ENCODE measurements around the gene ZNF618. TPM values are rescaled to one million over a fixed set of nuclear protein-coding genes. Genes with fewer than 3 reads are reported as not detected.
"Not testable (repeated sequence)": the region's sequence is repeated elsewhere in the genome, so short reads cannot be mapped to it uniquely, and the experiment has no call there.

The ZNF618 gene
- total RNA-seq, 1 donor from 2014 or later, result 1.9 TPM

DNA sequence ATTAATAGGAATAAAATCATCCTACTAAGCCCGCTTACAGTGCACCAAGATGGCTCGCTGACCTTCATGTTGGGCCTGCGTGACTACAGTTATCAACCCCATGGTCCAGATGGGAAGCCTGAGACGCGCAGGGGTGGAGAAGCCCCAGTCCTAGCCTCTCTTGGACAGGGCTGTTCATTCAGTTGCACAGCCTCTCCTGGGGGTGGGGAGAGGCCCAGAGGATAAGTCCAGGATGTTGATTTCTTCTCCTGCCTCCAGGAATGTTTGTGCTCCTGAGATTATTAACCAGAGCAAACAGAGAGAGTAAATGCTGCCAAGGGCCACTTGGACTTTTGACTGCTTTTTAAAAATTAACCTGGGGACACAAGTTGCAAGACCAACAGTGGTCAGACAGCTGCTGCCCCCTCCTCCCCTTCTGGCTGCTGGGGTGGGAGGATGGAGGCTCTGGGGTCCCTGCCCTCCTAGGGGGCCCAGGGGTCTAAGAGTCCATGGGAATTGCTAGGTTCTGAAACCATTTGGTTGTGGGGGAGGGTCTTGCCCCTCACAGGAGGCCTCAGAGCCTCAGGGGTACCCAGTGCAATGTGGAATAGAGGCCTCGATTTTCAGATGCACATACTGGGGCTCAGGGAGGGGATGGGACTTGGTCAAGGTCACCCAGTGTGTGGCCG lies 204.8 kb downstream of the ZNF618 start:
- Histone ChIP-seq H3K36me3 (no peaks in the 10 kb centered on the region), H3K4me1 (peaks cover 4% of the 10 kb centered on the region), H3K27me3 (ENCODE audit: low read depth) (peaks cover 35% of the 10 kb centered on the region), H3K4me3 (no peak overlapping the region), H3K27ac (replicated peaks) (no peak overlapping the region), H3K9me3 (replicated peaks) (no peaks in the 10 kb centered on the region)
- no peak for DNase-seq
- TF ChIP-seq, protein P1, sequence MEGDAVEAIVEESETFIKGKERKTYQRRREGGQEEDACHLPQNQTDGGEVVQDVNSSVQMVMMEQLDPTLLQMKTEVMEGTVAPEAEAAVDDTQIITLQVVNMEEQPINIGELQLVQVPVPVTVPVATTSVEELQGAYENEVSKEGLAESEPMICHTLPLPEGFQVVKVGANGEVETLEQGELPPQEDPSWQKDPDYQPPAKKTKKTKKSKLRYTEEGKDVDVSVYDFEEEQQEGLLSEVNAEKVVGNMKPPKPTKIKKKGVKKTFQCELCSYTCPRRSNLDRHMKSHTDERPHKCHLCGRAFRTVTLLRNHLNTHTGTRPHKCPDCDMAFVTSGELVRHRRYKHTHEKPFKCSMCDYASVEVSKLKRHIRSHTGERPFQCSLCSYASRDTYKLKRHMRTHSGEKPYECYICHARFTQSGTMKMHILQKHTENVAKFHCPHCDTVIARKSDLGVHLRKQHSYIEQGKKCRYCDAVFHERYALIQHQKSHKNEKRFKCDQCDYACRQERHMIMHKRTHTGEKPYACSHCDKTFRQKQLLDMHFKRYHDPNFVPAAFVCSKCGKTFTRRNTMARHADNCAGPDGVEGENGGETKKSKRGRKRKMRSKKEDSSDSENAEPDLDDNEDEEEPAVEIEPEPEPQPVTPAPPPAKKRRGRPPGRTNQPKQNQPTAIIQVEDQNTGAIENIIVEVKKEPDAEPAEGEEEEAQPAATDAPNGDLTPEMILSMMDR (IDR thresholded peaks at IDR 0.05; ENCODE audit: borderline replicate concordance), result no peak
- intact Hi-C loops (cut with micrococcal nuclease), result loop anchor here (5.0 kb wide), 1 partner anchor 211 kb away; no protein-coding TSS in a partner anchor

DNA sequence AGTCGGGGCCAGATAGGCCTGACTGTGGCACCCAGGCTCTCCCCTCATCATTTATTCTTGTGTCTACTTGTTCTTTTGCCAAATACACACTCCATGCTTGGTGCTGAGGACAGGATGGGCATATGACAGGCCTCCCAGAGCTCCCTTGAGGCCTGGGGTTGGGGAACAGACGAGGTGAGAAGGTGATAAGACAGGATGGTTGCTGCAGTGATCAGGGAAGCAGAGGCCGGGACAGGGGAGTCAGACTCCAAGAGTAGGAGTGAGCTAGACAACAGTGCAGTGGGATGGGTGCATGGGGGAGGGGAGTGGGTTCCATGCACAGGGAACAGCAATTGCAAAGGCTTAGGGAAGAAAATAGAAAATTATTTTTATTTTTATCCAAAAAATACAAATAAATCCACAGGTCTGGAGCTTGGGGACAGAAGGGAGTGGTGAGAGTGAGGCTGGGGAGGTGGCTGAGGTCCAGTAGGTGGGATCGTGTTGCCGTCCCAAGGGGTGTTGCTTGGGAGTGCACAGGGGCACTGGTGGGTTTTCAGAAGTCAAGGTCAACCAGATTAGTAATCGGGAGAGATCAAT lies 205.4 kb downstream of the ZNF618 start:
- Histone ChIP-seq H3K27ac (replicated peaks) (no peak overlapping the region), H3K4me3 (no peak overlapping the region), H3K4me1 (peaks cover 4% of the 10 kb centered on the region), H3K9me3 (replicated peaks) (no peaks in the 10 kb centered on the region), H3K27me3 (ENCODE audit: low read depth) (peaks cover 30% of the 10 kb centered on the region), H3K36me3 (no peaks in the 10 kb centered on the region)
- intact Hi-C loops (cut with micrococcal nuclease), result loop anchor here (5.0 kb wide), 1 partner anchor 211 kb away; no protein-coding TSS in a partner anchor
- no peak for DNase-seq
- TF ChIP-seq, protein P1 (IDR thresholded peaks at IDR 0.05; ENCODE audit: borderline replicate concordance), result no peak

DNA sequence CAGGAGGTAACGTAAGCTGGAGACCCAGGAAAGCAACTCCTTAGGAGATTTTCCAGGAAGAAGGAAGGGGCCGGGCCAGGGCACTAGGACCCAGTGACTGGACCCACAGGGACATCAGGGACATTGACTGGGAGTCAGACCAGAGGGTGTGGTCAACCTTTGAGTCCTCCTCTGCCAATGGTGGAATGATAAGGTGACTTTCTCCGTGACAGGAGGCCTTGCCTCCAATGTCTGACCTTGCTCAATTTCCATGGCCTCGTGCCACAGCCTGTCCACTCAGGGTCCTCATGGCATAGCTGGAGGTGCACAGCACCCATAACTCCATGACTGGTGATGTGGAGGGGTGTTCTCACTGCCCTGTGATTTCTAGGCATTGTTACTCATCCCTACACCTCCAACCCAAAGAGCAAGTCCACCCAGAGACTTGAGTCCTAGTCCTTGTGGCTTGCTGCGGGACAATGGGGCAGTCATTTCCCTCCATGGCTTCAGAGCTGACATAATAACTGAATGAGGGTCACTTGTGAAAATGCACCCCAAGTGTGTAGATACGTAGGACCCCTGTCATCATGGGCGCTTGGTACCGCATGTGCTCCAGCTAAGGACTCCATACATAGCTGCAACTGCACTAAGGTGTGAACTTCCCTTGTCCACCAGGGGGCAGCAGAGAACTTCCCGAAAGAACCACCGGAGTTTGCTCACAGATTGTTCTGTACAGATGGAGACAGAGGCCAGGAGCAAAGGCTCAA lies 206.1 kb downstream of the ZNF618 start:
- TF ChIP-seq, protein P1 (IDR thresholded peaks at IDR 0.05; ENCODE audit: borderline replicate concordance), result peak; percentile 90
- H3K36me3 ChIP-seq, result no peaks in the 10 kb centered on the region
- DNase-seq, result peak; percentile 82
- peaks cover 4% of the 10 kb centered on the region for H3K4me1 ChIP-seq
- H3K9me3 ChIP-seq (replicated peaks), result no peaks in the 10 kb centered on the region
- no peak overlapping the region for H3K4me3 ChIP-seq
- intact Hi-C loops (cut with micrococcal nuclease), result loop anchor here (5.0 kb wide), 1 partner anchor 210 kb away; no protein-coding TSS in a partner anchor
- no peak overlapping the region for H3K27ac ChIP-seq (replicated peaks)
- peaks cover 23% of the 10 kb centered on the region for H3K27me3 ChIP-seq (ENCODE audit: low read depth)

DNA sequence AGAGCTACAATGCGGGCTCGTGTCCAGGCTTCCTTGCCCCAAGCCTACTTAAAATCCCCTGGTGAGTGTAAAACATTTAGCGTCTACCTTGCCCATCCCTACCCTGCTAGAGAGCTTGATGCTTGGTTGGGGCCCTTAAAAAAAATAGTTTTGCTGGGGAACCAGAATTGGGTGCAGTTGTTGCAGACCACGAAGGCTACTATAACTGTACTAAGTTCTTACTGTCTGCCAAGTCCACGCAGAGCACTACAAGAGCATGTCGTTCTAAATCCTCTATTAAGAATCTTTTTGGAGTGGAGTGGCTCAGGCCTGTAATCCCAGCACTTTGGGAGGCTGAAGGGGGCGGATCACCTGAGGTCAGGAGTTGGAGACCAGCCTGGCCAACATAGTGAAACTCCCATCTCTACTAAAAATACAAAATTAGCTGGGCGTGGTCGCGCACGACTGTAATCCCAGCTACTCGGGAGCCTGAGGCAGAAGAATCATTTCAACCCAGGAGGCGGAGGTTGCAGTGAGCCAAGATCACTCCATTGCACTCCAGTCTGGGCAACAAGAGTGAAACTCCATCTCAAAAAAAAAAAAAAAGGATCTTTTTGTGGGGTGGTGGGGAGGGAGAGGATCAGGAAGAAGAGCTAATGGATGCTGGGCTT lies 206.8 kb downstream of the ZNF618 start:
- TF ChIP-seq, protein P1 (IDR thresholded peaks at IDR 0.05; ENCODE audit: borderline replicate concordance), result peak; percentile 1
- H3K27ac ChIP-seq (replicated peaks); H3K4me3 ChIP-seq; DNase-seq; H3K4me1 ChIP-seq; H3K9me3 ChIP-seq (replicated peaks); H3K36me3 ChIP-seq: not testable (repeated sequence)
- intact Hi-C loops (cut with micrococcal nuclease), result loop anchor here (5.0 kb wide), 1 partner anchor 209 kb away; no protein-coding TSS in a partner anchor
- H3K27me3 ChIP-seq (ENCODE audit: low read depth), result peaks cover 19% of the 10 kb centered on the region

DNA sequence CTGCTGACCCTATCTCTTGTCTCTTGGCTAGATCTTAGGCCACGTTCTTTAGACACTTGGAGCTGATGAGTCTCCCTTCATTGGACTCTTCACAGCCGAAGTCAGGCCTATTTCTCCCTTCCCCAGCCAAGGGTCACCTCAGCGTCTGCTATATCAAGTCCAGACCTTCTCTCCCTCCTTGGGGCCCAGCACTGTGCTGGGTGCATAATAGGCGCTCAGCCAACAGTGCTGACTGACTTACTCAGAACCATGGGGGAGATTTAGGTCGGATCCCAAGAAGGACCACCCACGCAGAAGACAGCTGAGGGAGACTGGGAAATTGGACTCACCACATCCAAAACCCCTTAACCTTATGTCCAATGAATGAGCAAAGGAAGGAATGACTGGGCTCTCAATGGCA lies 207.6 kb downstream of the ZNF618 start:
- Histone ChIP-seq H3K36me3 (no peaks in the 10 kb centered on the region), H3K9me3 (replicated peaks) (no peaks in the 10 kb centered on the region), H3K4me1 (peaks cover 4% of the 10 kb centered on the region), H3K4me3 (no peak overlapping the region), H3K27ac (replicated peaks) (no peak overlapping the region), H3K27me3 (ENCODE audit: low read depth) (peaks cover 19% of the 10 kb centered on the region)
- TF ChIP-seq, protein P1 (IDR thresholded peaks at IDR 0.05; ENCODE audit: borderline replicate concordance), result no peak
- DNase-seq, result no peak
- intact Hi-C loops (cut with micrococcal nuclease), result loop anchor here (5.0 kb wide), 1 partner anchor 209 kb away; no protein-coding TSS in a partner anchor
